ENCODE measurements around the gene ST6GALNAC2.
"Not testable (repeated sequence)": the region's sequence is repeated elsewhere in the genome, so short reads cannot be mapped to it uniquely, and the experiment has no call there.

DNA sequence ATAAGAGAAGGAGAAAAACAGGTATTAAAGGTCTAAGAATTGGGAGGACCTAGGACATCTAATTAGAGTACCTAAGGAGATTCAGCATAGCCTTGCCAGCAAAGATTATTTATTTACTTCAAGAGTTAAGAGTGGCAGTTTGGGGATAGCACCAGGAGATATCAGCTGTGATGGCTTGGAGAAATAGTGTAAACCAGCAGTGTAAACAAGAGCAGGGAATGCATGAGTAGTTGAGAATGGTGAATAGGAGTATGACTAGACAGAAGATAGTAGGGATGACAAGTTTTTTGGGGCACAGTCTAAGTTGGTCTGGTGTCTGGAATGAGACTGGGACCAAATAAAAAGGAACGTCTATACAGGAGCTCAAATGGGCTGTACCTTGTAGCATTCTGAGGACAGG is 21.0 kb upstream of the ST6GALNAC2 start:
- TF ChIP-seq, protein P1, sequence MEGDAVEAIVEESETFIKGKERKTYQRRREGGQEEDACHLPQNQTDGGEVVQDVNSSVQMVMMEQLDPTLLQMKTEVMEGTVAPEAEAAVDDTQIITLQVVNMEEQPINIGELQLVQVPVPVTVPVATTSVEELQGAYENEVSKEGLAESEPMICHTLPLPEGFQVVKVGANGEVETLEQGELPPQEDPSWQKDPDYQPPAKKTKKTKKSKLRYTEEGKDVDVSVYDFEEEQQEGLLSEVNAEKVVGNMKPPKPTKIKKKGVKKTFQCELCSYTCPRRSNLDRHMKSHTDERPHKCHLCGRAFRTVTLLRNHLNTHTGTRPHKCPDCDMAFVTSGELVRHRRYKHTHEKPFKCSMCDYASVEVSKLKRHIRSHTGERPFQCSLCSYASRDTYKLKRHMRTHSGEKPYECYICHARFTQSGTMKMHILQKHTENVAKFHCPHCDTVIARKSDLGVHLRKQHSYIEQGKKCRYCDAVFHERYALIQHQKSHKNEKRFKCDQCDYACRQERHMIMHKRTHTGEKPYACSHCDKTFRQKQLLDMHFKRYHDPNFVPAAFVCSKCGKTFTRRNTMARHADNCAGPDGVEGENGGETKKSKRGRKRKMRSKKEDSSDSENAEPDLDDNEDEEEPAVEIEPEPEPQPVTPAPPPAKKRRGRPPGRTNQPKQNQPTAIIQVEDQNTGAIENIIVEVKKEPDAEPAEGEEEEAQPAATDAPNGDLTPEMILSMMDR (conservative IDR thresholded peaks at IDR 0.05; ENCODE audit: low read length): not testable (repeated sequence)
- TF ChIP-seq EZH2phosphoT487 (IDR thresholded peaks at IDR 0.05; ENCODE audit: borderline replicate concordance): not testable (repeated sequence)

Measured in Loucy (cell line).